GM13977 (cell line): ENCODE data around the gene PDE4D.

Experiments used
- DNase-seq: peaks from one replicate; pipeline ENCODE4 v3.0.0; 2012; ENCODE audit warnings: low spot score
- CTCF ChIP-seq: IDR thresholded peaks from 2 replicates; pipeline ENCODE4 v1.5.1; 2012; ENCODE audit warnings: mild to moderate bottlenecking, control low read depth; ENCODE audit not compliant: insufficient read depth; ENCODE audit errors: extremely low read depth, missing control alignments
- in situ Hi-C: fragments of 300-500 bp; cut with MboI; formaldehyde crosslinking; loops from one replicate; pipeline ENCODE4 v1.12.0; 2022; ENCODE audit warnings: low sequenced_read_pairs, low pct_unique_long_range_greater_than_20kb, mixed read lengths, inconsistent platforms; ENCODE audit not compliant: unreplicated experiment

Gene PDE4D

GRCh38 chr5:59168067-59168466 lies 725.5 kb downstream of the PDE4D start:
- TF ChIP-seq CTCF = no peak
- in situ Hi-C loops = loop anchor here (25.0 kb wide), 1 partner anchor 281 kb away; no protein-coding TSS in a partner anchor
- no peak for DNase-seq

GRCh38 chr5:59164041-59164830 lies 729.3 kb downstream of the PDE4D start:
- no peak for DNase-seq
- no peak for TF ChIP-seq CTCF
- in situ Hi-C loops = loop anchor here (25.0 kb wide), 1 partner anchor 277 kb away; no protein-coding TSS in a partner anchor

- DNase-seq = no peak
- in situ Hi-C loops = loop anchor here (25.0 kb wide), 1 partner anchor 274 kb away; no protein-coding TSS in a partner anchor
Observed at GRCh38 chr5:59161221-59162105, 732.1 kb downstream of the PDE4D start.

GRCh38 chr5:59158637-59159391 lies 734.7 kb downstream of the PDE4D start:
- no peak for DNase-seq
- in situ Hi-C loops = loop anchor here (25.0 kb wide), 1 partner anchor 272 kb away; no protein-coding TSS in a partner anchor
- TF ChIP-seq CTCF = no peak

More at GRCh38 chr5:59161221-59162105, 732.1 kb downstream of the PDE4D start:
- no peak for TF ChIP-seq CTCF

- TF ChIP-seq CTCF = no peak
- DNase-seq = no peak
- in situ Hi-C loops = loop anchor here (25.0 kb wide), 1 partner anchor 271 kb away; no protein-coding TSS in a partner anchor
Observed at GRCh38 chr5:59158165-59158564, 735.4 kb downstream of the PDE4D start.

- no peak for DNase-seq
- in situ Hi-C loops = loop anchor here (25.0 kb wide), 1 partner anchor 270 kb away; no protein-coding TSS in a partner anchor
- TF ChIP-seq CTCF = no peak
Observed at GRCh38 chr5:59157068-59157467, 736.5 kb downstream of the PDE4D start.
